ENCODE results near the gene PIP5KL1.
A peak's percentile ranks its signal among the peaks of the same experiment; 100 is the strongest.

Gene PIP5KL1

DNA sequence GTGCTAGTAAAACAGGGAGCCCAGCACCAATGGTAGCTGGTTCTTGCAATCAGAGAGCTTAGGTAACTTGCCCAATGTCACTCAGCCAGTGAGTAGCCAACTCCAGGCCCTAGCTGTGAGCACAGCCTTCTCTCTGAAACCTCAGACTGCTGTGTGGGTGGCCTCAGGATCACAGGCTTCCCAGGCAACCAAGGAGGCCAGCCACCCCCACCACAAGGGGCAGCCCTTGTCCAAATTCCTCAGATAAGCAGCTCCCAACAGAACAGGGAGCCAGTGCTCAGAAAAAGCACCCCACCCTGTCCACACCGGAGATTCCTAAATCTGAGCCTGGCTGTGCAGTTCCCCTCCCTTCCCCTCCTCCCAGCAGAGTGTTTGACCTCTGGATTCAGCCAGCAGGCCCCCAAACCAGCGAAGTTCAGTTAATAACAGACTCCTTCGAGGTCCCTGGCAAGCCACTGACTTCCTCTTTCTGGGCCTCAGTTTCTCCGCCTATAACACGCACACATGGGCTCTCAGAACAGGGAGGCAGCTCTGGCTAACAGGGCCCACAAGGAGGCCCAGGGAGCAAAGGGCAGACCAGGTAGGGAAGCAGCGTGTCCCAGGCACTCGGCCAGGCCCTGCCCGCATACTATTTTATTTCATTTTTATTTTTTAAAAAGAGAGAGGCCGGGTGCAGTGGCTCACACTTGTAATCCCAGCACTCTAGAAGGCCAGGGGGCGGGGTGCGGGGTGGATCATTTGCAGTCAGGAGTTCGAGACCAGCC is 47.5 kb upstream of the PIP5KL1 start:
- no peak overlapping the region for H4K8ac ChIP-seq (ENCODE audit: low read depth, low read length)
- no CpG with 5 or more reads among the region's 12 CpGs for WGBS (ENCODE audit: extremely low coverage, insufficient coverage, low lambda C conversion rate)
- H2BK120ac ChIP-seq (ENCODE audit: low read depth, low read length): no peak overlapping the region
- peak; percentile 86 for DNase-seq
- H3K4me1 ChIP-seq (ENCODE audit: control insufficient read depth, low read depth, low read length): peaks cover 8% of the 10 kb centered on the region
- no peak overlapping the region for H2BK15ac ChIP-seq (replicated peaks; ENCODE audit: low read depth)
- H3K79me2 ChIP-seq (ENCODE audit: control insufficient read depth, insufficient read depth, low read length): peaks cover 65% of the 10 kb centered on the region
- no peak overlapping the region for H2BK5ac ChIP-seq (ENCODE audit: low read length)
- H3K9ac ChIP-seq (ENCODE audit: low read length): peak overlapping the region; percentile 52
- H3K79me1 ChIP-seq (ENCODE audit: low read length): peaks cover 34% of the 10 kb centered on the region
- no peaks in the 10 kb centered on the region for H3K36me3 ChIP-seq (ENCODE audit: control insufficient read depth, insufficient read depth, low read length)
- H3K23ac ChIP-seq (ENCODE audit: low read length): no peak overlapping the region
- no peaks in the 10 kb centered on the region for H3K27me3 ChIP-seq (ENCODE audit: insufficient read depth, low read length, poor library complexity)
- H3K4me2 ChIP-seq (ENCODE audit: low read length): peak overlapping the region; percentile 40
- peak overlapping the region; percentile 28 for H3K56ac ChIP-seq (ENCODE audit: low read length)
- H3K27ac ChIP-seq (ENCODE audit: low read depth, low read length): no peak overlapping the region
- H4K5ac ChIP-seq (ENCODE audit: low read length): no peak overlapping the region
- H2AK5ac ChIP-seq (ENCODE audit: low read length): no peak overlapping the region
- H3K4ac ChIP-seq (ENCODE audit: low read depth, low read length): peak overlapping the region; percentile 37
- H3K18ac ChIP-seq (ENCODE audit: low read length): no peak overlapping the region
- no peak overlapping the region for H3K4me3 ChIP-seq (ENCODE audit: low read length)

DNA sequence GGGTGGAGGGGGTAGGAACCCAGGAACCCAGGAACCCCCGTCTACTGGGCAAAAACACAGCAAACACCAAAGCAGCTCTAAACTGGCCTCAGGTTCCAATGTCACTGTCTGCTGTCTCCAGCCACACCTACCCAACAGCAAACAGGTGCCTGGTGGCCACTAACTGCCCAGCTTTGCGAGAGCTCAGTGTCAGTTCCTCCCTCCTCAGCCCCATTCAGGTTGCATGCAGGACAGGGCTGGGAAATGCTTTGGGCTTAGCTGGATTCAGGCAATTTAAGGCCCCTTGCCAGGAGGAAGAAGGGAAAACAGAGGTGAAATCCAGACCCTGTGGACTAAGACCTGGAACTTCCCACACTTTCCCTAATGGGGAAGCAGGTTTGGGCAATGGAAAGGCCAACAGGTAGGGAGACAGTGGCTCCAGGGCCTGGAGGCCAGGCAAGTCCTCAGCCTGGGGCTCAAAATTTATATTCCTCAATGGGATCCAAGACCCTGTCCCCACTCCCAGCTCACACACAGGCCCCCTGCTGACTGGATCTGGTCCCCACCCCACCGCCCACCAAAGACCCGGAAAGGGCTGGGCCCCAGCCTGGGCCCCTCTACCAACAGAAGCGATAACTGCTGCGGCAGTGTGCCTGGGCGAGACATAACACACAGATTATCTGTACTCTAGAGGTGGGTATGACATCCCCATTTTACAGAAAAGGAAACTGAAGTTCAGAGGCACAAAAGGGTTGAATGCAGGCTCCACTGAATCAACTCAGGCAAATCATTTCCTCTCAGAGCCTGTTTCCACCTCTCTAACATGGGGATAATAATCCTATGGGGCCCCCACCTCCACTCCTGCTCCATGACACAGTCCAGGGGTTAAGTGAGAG is 46.7 kb upstream of the PIP5KL1 start:
- no peak overlapping the region for H3K4ac ChIP-seq (ENCODE audit: low read depth, low read length)
- H3K27me3 ChIP-seq (ENCODE audit: insufficient read depth, low read length, poor library complexity): no peaks in the 10 kb centered on the region
- H3K79me2 ChIP-seq (ENCODE audit: control insufficient read depth, insufficient read depth, low read length): peaks cover 73% of the 10 kb centered on the region
- no peak overlapping the region for H3K23ac ChIP-seq (ENCODE audit: low read length)
- no peak for DNase-seq
- H3K4me2 ChIP-seq (ENCODE audit: low read length): peak overlapping the region; percentile 0
- H4K8ac ChIP-seq (ENCODE audit: low read depth, low read length): no peak overlapping the region
- no peaks in the 10 kb centered on the region for H3K36me3 ChIP-seq (ENCODE audit: control insufficient read depth, insufficient read depth, low read length)
- no peak overlapping the region for H4K5ac ChIP-seq (ENCODE audit: low read length)
- no peak overlapping the region for H2BK120ac ChIP-seq (ENCODE audit: low read depth, low read length)
- no peak overlapping the region for H3K18ac ChIP-seq (ENCODE audit: low read length)
- peak overlapping the region; percentile 52 for H3K9ac ChIP-seq (ENCODE audit: low read length)
- no peak overlapping the region for H2BK15ac ChIP-seq (replicated peaks; ENCODE audit: low read depth)
- no peak overlapping the region for H3K4me3 ChIP-seq (ENCODE audit: low read length)
- H2AK5ac ChIP-seq (ENCODE audit: low read length): no peak overlapping the region
- peaks cover 38% of the 10 kb centered on the region for H3K79me1 ChIP-seq (ENCODE audit: low read length)
- no peak overlapping the region for H3K27ac ChIP-seq (ENCODE audit: low read depth, low read length)
- WGBS (ENCODE audit: extremely low coverage, insufficient coverage, low lambda C conversion rate): no CpG with 5 or more reads among the region's 7 CpGs
- peaks cover 8% of the 10 kb centered on the region for H3K4me1 ChIP-seq (ENCODE audit: control insufficient read depth, low read depth, low read length)
- peak overlapping the region; percentile 58 for H3K56ac ChIP-seq (ENCODE audit: low read length)
- no peak overlapping the region for H2BK5ac ChIP-seq (ENCODE audit: low read length)

DNA sequence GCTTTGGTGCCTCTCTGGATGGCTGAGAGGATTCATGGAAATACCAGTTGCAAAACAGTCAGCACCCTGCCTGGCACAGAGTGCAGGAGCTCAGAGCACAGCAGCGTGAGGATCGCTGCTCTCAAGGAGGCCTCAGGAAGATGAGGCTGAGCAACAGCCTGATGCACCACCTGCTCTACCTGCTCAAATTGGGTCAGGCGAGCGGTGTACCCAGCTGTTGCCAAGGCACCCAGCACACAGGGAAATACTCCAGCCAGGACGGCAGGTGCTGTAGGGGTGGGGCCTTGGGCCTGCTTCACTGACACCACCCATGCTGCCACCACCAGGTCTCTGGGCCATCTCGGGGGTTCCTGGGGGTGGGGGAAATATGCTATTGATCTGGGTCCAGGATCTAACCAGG is 45.9 kb upstream of the PIP5KL1 start:
- WGBS (ENCODE audit: extremely low coverage, insufficient coverage, low lambda C conversion rate): no CpG with 5 or more reads among the region's 6 CpGs
- peaks cover 13% of the 10 kb centered on the region for H3K4me1 ChIP-seq (ENCODE audit: control insufficient read depth, low read depth, low read length)
- H2AK5ac ChIP-seq (ENCODE audit: low read length): no peak overlapping the region

DNA sequence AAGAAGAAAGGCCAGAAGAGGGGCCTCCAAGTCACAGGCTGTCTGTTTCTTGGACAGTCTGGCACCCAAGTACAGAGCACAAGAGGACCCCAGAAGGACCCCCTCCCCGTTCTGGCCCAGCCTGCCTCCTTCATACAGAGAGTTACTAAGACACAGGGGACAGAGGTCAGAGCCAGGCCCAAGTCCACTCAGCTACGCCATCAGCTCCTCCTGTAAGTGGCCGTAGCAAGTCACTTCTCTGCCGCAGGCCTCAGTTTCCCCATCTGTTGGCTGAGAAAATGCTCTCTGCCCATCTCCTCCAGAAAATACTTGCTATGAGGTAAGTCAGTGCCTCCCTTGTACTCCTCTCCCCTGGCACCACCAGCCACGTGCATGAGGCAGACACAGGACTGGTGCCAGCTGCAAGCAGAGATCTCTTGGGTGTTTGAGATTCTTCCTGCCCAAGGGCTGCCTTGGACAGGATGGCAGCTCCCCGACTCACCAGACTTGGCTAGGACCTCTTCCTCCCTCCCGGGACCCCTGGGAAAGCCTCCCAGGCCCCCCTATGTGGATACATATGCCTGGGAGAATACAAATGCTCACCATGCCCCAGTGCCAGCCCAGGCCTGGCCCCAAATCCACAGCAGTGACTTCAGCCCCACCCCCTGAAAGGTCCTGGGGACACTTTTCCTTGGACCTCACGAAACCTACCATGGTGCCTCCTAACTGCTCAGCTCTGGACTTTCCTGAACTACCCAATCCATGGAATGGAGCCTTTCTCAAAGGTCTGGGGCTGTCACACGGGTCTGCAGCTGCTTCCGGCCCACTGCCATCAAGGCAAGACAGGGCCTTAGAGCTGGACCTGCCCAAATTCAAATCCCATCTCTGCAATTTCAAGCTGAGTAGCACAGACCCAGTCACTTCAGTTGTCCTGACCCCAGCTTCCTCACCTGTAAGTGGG is 45.1 kb upstream of the PIP5KL1 start:
- Histone ChIP-seq H3K79me1 (ENCODE audit: low read length) (peaks cover 45% of the 10 kb centered on the region), H3K4me3 (ENCODE audit: low read length) (no peak overlapping the region), H3K56ac (ENCODE audit: low read length) (no peak overlapping the region), H3K9ac (ENCODE audit: low read length) (no peak overlapping the region), H4K8ac (ENCODE audit: low read depth, low read length) (no peak overlapping the region), H3K36me3 (ENCODE audit: control insufficient read depth, insufficient read depth, low read length) (no peaks in the 10 kb centered on the region), H2BK120ac (ENCODE audit: low read depth, low read length) (no peak overlapping the region), H3K18ac (ENCODE audit: low read length) (no peak overlapping the region), H2AK5ac (ENCODE audit: low read length) (no peak overlapping the region), H2BK15ac (replicated peaks; ENCODE audit: low read depth) (no peak overlapping the region), H3K23ac (ENCODE audit: low read length) (no peak overlapping the region), H3K4me2 (ENCODE audit: low read length) (no peak overlapping the region), H2BK5ac (ENCODE audit: low read length) (no peak overlapping the region), H3K4ac (ENCODE audit: low read depth, low read length) (no peak overlapping the region), H3K27me3 (ENCODE audit: insufficient read depth, low read length, poor library complexity) (no peaks in the 10 kb centered on the region), H3K79me2 (ENCODE audit: control insufficient read depth, insufficient read depth, low read length) (peaks cover 87% of the 10 kb centered on the region), H3K4me1 (ENCODE audit: control insufficient read depth, low read depth, low read length) (peaks cover 11% of the 10 kb centered on the region), H3K27ac (ENCODE audit: low read depth, low read length) (no peak overlapping the region), H4K5ac (ENCODE audit: low read length) (no peak overlapping the region)
- no CpG with 5 or more reads among the region's 10 CpGs for WGBS (ENCODE audit: extremely low coverage, insufficient coverage, low lambda C conversion rate)
- no peak for DNase-seq

More for the DNA sequence above, 45.9 kb upstream of the PIP5KL1 start:
- Histone ChIP-seq H3K18ac (ENCODE audit: low read length) (no peak overlapping the region), H3K27me3 (ENCODE audit: insufficient read depth, low read length, poor library complexity) (no peaks in the 10 kb centered on the region), H2BK120ac (ENCODE audit: low read depth, low read length) (no peak overlapping the region), H3K4ac (ENCODE audit: low read depth, low read length) (no peak overlapping the region), H3K23ac (ENCODE audit: low read length) (no peak overlapping the region), H3K79me2 (ENCODE audit: control insufficient read depth, insufficient read depth, low read length) (peaks cover 80% of the 10 kb centered on the region), H3K27ac (ENCODE audit: low read depth, low read length) (no peak overlapping the region), H3K9ac (ENCODE audit: low read length) (no peak overlapping the region), H3K36me3 (ENCODE audit: control insufficient read depth, insufficient read depth, low read length) (no peaks in the 10 kb centered on the region), H4K5ac (ENCODE audit: low read length) (no peak overlapping the region), H3K4me2 (ENCODE audit: low read length) (no peak overlapping the region), H3K4me3 (ENCODE audit: low read length) (no peak overlapping the region), H2BK5ac (ENCODE audit: low read length) (no peak overlapping the region), H3K79me1 (ENCODE audit: low read length) (peaks cover 44% of the 10 kb centered on the region), H2BK15ac (replicated peaks; ENCODE audit: low read depth) (no peak overlapping the region), H3K56ac (ENCODE audit: low read length) (no peak overlapping the region), H4K8ac (ENCODE audit: low read depth, low read length) (no peak overlapping the region)
- DNase-seq: no peak

DNA sequence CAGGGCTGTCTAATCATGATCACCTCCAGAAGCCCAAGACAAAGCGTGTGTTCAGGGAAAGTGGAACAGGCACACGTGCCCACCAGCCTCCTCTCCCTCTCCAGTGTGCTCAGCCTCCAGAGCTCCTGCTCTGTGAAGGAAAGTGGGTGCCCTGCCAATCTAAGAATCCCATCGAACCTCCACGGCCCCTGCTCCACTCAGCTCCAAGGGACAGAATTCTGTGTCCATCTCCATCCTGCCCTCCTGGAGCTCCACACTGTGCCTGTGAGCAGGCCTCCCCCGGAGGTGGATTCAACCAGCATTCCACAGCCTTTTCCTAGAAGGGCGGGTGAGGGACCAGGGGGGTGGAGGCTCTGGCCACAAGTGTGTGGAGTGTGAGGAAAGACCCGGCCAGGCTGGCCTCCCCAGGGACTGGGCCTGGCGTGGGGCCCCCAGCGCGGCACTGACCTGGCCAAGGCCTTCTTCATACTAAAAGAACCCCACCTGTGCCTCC is 44.2 kb upstream of the PIP5KL1 start:
- Histone ChIP-seq H2BK15ac (replicated peaks; ENCODE audit: low read depth) (no peak overlapping the region), H3K36me3 (ENCODE audit: control insufficient read depth, insufficient read depth, low read length) (no peaks in the 10 kb centered on the region), H3K4me2 (ENCODE audit: low read length) (no peak overlapping the region), H2BK5ac (ENCODE audit: low read length) (no peak overlapping the region), H4K8ac (ENCODE audit: low read depth, low read length) (no peak overlapping the region), H3K27ac (ENCODE audit: low read depth, low read length) (no peak overlapping the region), H3K9ac (ENCODE audit: low read length) (no peak overlapping the region), H3K4ac (ENCODE audit: low read depth, low read length) (no peak overlapping the region), H3K79me2 (ENCODE audit: control insufficient read depth, insufficient read depth, low read length) (peaks cover 89% of the 10 kb centered on the region), H3K79me1 (ENCODE audit: low read length) (peaks cover 48% of the 10 kb centered on the region), H4K5ac (ENCODE audit: low read length) (no peak overlapping the region), H2BK120ac (ENCODE audit: low read depth, low read length) (no peak overlapping the region), H3K27me3 (ENCODE audit: insufficient read depth, low read length, poor library complexity) (no peaks in the 10 kb centered on the region), H3K4me1 (ENCODE audit: control insufficient read depth, low read depth, low read length) (peaks cover 11% of the 10 kb centered on the region), H2AK5ac (ENCODE audit: low read length) (no peak overlapping the region), H3K56ac (ENCODE audit: low read length) (no peak overlapping the region), H3K4me3 (ENCODE audit: low read length) (no peak overlapping the region), H3K18ac (ENCODE audit: low read length) (no peak overlapping the region), H3K23ac (ENCODE audit: low read length) (no peak overlapping the region)
- no CpG with 5 or more reads among the region's 10 CpGs for WGBS (ENCODE audit: extremely low coverage, insufficient coverage, low lambda C conversion rate)
- DNase-seq: peak; percentile 29
